ENCODE results near the gene SMIM5.
"Not testable (repeated sequence)": the region's sequence is repeated elsewhere in the genome, so short reads cannot be mapped to it uniquely, and the experiment has no call there.

Gene SMIM5

DNA sequence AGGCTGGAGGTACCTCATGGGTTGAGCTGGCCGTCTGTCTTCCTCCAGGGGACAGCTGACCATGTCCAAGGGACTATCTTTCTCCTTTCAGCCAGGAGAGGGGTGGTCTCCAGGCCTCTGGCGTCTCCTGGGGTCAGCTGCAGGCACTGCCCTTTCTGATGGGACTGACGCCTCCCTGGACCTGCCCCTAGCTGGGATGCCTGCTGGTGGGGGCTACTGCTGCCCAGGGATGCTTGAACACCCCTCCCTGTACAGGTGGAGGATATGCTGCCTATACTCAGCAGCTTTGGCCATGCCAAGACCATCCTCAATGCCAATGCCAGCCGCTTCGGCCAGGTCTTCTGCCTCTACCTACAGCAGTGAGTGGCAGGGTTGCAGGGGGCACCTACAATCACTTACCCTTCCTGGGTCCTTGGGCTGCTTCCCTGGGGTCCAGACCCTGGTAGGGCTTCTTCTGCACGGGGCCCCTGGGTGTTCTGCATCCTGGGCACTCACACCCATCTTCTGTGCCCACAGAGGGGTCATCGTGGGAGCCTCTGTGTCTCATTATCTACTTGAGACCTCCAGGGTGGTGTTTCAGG is 41.4 kb upstream of the SMIM5 start:
- H3K9me3 ChIP-seq (ENCODE audit: severe bottlenecking), result no peaks in the 10 kb centered on the region
- no peaks in the 10 kb centered on the region for H3K36me3 ChIP-seq (ENCODE audit: low read depth)
- no peaks in the 10 kb centered on the region for H3K27me3 ChIP-seq (ENCODE audit: insufficient read depth, poor library complexity, severe bottlenecking)
- no peak for ATAC-seq (ENCODE audit: low read depth)
- peak; percentile 69 for DNase-seq (ENCODE audit: low spot score)
- no peak overlapping the region for H3K27ac ChIP-seq (ENCODE audit: poor library complexity, severe bottlenecking)
- H3K4me1 ChIP-seq (ENCODE audit: insufficient read depth, poor library complexity, severe bottlenecking), result no peaks in the 10 kb centered on the region
- no peak overlapping the region for H3K4me3 ChIP-seq (ENCODE audit: severe bottlenecking)
- TF ChIP-seq, protein P1, sequence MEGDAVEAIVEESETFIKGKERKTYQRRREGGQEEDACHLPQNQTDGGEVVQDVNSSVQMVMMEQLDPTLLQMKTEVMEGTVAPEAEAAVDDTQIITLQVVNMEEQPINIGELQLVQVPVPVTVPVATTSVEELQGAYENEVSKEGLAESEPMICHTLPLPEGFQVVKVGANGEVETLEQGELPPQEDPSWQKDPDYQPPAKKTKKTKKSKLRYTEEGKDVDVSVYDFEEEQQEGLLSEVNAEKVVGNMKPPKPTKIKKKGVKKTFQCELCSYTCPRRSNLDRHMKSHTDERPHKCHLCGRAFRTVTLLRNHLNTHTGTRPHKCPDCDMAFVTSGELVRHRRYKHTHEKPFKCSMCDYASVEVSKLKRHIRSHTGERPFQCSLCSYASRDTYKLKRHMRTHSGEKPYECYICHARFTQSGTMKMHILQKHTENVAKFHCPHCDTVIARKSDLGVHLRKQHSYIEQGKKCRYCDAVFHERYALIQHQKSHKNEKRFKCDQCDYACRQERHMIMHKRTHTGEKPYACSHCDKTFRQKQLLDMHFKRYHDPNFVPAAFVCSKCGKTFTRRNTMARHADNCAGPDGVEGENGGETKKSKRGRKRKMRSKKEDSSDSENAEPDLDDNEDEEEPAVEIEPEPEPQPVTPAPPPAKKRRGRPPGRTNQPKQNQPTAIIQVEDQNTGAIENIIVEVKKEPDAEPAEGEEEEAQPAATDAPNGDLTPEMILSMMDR (IDR thresholded peaks at IDR 0.05; ENCODE audit: poor library complexity, severe bottlenecking), result no peak

DNA sequence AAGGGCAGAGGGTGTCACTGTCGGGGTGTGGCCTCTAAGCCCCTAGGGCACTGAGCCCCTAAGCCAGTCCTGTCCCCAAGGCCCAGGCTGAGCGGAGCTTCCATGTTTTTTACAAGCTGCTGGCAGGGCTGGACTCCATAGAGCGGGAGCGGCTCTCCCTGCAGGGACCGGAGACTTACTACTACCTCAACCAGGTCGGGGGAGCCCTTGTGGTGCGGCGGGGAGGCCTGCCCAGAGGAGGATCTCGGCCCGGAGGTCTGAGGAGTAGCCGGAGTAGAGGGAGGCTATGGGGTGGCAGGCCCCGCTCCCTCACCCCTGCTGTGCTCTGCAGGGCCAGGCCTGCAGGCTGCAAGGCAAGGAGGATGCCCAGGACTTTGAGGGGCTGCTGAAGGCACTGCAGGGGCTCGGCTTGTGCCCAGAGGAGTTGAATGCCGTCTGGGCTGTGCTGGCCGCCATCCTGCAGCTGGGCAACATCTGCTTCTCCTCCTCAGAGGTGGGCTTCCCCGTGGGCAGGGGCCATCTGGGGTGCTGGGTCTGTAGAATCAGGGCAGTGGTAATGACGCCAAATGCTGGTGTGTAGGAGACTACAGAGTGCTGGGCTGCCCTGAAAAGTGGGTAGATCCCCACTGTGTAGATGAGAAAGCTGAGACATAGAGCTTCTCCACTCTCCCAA is 40.8 kb upstream of the SMIM5 start:
- Histone ChIP-seq H3K4me3 (ENCODE audit: severe bottlenecking) (no peak overlapping the region), H3K27ac (ENCODE audit: poor library complexity, severe bottlenecking) (no peak overlapping the region), H3K4me1 (ENCODE audit: insufficient read depth, poor library complexity, severe bottlenecking) (no peaks in the 10 kb centered on the region), H3K36me3 (ENCODE audit: low read depth) (no peaks in the 10 kb centered on the region), H3K27me3 (ENCODE audit: insufficient read depth, poor library complexity, severe bottlenecking) (no peaks in the 10 kb centered on the region), H3K9me3 (ENCODE audit: severe bottlenecking) (no peaks in the 10 kb centered on the region)
- TF ChIP-seq, protein P1 (IDR thresholded peaks at IDR 0.05; ENCODE audit: poor library complexity, severe bottlenecking), result no peak
- no peak for ATAC-seq (ENCODE audit: low read depth)
- peak; percentile 73 for DNase-seq (ENCODE audit: low spot score)

DNA sequence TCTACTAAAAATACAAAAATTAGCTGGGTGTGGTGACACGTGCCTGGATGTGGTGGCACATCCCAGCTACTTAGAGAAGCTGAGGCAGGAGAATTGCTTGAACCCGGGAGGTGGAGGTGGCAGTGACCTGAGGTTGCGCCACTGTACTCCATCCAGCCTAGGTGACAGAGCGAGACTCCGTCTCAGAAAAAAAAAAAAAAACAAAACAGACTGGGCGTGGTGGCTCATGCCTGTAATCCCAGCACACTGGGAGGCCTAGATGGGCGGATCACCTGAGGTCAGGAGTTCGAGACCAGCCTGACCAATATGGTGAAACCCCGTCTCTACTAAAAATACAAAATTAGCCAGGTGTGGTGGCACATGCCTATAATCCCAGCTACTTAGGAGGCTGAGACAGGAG is 39.8 kb upstream of the SMIM5 start:
- H3K4me1 ChIP-seq (ENCODE audit: insufficient read depth, poor library complexity, severe bottlenecking); ATAC-seq (ENCODE audit: low read depth); DNase-seq (ENCODE audit: low spot score); H3K4me3 ChIP-seq (ENCODE audit: severe bottlenecking); H3K9me3 ChIP-seq (ENCODE audit: severe bottlenecking); H3K36me3 ChIP-seq (ENCODE audit: low read depth); H3K27ac ChIP-seq (ENCODE audit: poor library complexity, severe bottlenecking); H3K27me3 ChIP-seq (ENCODE audit: insufficient read depth, poor library complexity, severe bottlenecking): not testable (repeated sequence)

DNA sequence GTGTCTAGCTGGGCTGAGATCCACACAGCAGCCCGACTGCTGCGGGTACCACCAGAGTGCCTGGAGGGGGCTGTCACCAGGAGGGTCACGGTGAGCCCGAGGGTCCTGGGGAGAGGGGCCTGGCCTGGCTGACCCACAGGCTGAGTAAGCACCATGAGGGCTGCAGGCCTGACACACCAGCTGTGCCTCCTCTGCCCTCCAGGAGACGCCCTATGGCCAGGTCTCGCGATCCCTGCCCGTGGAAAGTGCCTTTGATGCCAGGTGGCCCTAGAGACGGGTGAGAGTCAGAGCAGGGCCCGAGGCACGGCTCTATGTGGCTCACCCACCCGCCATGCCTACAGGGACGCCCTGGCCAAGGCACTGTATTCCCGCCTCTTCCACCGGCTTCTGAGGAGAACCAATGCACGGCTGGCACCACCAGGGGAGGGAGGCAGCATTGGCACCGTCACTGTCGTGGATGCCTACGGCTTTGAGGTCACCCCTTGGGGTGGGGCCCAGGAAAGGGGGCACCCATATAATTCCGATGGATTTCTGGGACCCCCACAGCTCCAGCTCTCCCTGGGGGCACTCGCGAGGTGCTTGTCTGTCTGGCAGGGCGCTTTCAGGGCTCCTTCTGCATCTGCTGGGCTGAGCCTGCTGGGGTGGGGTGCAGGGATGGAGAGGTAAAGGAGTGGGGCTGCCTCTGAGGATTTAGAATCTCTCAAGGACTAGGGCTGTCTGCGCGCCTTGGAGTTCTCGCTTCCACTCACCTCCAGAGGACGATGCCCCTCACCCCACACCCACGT is 38.5 kb upstream of the SMIM5 start:
- Histone ChIP-seq H3K27me3 (ENCODE audit: insufficient read depth, poor library complexity, severe bottlenecking) (no peaks in the 10 kb centered on the region), H3K9me3 (ENCODE audit: severe bottlenecking) (no peaks in the 10 kb centered on the region), H3K4me1 (ENCODE audit: insufficient read depth, poor library complexity, severe bottlenecking) (no peaks in the 10 kb centered on the region), H3K4me3 (ENCODE audit: severe bottlenecking) (no peak overlapping the region), H3K36me3 (ENCODE audit: low read depth) (no peaks in the 10 kb centered on the region), H3K27ac (ENCODE audit: poor library complexity, severe bottlenecking) (no peak overlapping the region)
- ATAC-seq (ENCODE audit: low read depth), result no peak
- TF ChIP-seq, protein P1 (IDR thresholded peaks at IDR 0.05; ENCODE audit: poor library complexity, severe bottlenecking), result no peak
- DNase-seq (ENCODE audit: low spot score), result peak; percentile 64

DNA sequence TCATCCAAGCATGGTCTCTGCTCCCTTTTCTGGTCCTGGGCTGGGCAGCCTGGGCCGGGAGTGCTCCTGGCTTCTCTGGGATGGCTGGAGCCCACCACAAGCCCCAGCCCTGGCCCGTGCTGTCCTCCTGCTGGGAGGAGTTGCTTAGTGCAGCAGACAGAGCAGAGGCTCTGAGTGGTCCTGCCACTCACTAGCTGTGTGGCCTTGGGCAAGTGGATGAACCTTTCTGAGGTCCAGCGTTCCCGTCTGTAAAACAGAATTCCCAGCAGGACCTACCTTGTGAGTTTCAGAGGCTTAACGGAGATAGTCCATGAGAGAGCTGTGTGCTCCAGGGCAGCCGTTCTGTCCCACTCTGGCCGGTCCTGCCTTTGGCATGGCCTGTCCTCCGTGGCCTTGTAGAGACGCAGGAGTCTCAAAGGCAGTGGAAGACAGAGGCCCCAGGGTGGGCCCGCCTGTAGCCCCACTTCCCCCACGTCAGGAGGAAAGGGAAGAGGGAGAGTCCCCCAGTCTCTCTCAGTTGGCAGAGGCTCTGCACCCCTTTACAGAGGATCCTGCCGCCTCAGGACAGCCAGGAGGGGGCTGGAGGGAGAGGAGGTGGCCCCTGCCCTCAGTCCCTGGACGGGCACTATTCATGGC is 37.8 kb upstream of the SMIM5 start:
- Histone ChIP-seq H3K27ac (ENCODE audit: poor library complexity, severe bottlenecking) (no peak overlapping the region), H3K27me3 (ENCODE audit: insufficient read depth, poor library complexity, severe bottlenecking) (no peaks in the 10 kb centered on the region)

More for the DNA sequence above, 37.8 kb upstream of the SMIM5 start:
- Histone ChIP-seq H3K9me3 (ENCODE audit: severe bottlenecking) (no peaks in the 10 kb centered on the region), H3K36me3 (ENCODE audit: low read depth) (no peaks in the 10 kb centered on the region), H3K4me3 (ENCODE audit: severe bottlenecking) (no peak overlapping the region), H3K4me1 (ENCODE audit: insufficient read depth, poor library complexity, severe bottlenecking) (no peaks in the 10 kb centered on the region)
- ATAC-seq (ENCODE audit: low read depth) (no peak), DNase-seq (ENCODE audit: low spot score) (no peak)
- TF ChIP-seq, protein P1 (IDR thresholded peaks at IDR 0.05; ENCODE audit: poor library complexity, severe bottlenecking), result no peak
